GM21390 (cell line): ENCODE results near the gene UBASH3B.
"Not testable (repeated sequence)": the region's sequence is repeated elsewhere in the genome, so short reads cannot be mapped to it uniquely, and the experiment has no call there.

Experiments
- ATAC-seq: cut with Tn5 transposase; IDR thresholded peaks from one replicate; pipeline ENCODE4 v1.9.1; 2021; ENCODE audit not compliant: unreplicated experiment

Gene UBASH3B

DNA sequence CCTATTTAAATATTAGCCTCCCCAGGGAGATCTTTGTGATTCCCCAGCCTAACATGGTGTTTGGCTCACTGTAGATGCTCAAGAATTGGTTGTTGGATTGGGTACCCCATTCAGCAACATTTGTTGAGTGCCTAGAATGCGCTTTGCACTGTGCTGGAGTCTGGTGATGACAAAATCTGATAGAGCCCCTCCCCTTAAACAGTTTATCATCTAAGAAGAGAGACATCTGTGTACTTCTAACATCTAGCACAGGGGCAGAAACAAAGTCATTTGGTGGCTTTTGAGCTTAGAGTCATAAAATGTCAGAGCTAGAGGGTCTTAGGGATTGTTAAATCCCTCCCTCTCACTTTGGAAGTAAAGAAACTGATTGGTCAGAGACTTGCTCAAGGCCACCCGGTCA is 73.0 kb downstream of the UBASH3B start:
- no peak for ATAC-seq

DNA sequence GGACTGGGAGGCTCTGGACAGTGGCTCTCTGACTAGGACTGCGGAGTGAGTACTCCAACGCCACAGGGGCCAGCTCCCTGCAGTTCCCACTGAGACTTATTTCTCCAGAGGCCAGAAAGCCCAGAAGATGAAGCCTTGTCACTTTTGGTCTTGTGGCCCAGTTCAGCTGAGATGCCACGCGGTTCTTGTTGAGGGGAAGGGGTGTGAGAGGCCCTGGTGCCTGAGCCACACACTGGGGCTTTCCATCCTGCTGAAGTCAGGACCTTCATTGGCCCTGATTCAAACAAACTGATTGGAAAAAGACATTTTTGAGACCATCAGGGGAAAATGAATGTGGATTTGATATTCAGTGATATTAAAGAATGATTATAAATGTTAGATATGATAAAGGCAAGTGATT is 73.6 kb downstream of the UBASH3B start:
- ATAC-seq: no peak

- ATAC-seq: not testable (repeated sequence)
These were observed 75.2 kb downstream of the UBASH3B start for GRCh38 chr11:122730694-122731093.

DNA sequence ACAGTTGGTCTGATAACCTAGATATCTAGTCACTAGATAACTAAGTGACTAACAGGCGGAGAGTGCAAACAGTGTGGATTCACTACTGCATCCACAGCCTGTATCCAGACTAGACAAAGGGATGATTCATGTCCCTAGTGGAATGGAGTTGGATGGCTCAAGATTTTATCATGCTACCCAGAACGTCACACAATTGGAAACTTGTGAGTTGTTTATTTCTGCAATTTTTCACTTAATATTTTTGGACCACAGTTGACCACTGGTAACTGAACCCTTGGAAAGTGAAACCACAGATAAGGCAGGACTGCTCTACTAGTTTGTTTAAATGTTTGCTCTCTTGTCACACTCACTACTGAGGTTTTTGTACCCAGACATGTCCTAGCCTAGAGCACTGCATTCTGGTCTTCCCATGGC is 76.0 kb downstream of the UBASH3B start:
- no peak for ATAC-seq

- no peak for ATAC-seq
These were observed 77.1 kb downstream of the UBASH3B start for GRCh38 chr11:122732342-122733315.

- ATAC-seq: no peak
These were observed 77.8 kb downstream of the UBASH3B start for GRCh38 chr11:122733318-122733717.

DNA sequence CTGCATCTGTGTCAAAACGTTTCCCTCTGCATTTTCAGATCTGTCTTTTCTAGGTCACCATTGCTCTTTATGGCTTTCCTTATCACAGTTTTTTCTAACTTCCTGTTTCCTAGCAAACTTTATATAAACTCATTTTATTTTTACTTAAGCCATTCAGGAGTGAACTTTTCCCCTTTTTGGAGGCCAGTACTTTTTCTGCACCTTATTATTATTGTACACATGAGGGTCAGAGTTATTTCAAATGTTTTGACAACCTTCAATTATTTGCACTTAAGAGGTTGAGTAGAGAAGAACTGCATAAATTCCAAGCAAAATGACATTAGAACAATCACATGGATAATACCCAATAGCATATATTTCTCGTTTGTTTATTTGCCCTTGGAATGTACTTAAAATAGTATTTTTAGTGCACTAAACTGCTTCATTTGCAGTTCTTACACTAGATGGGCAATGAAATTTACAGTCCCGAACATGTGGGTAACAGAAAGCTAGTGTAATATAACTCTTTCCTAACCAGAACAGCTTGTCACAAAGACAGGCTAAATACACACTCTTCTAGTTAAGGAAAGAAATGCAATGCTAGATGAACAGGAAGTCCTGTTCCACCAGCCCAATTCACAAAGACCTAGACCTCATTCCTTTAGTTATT is 79.5 kb downstream of the UBASH3B start:
- no peak for ATAC-seq

- ATAC-seq: no peak
These were observed 82.6 kb downstream of the UBASH3B start for GRCh38 chr11:122737951-122738693.

DNA sequence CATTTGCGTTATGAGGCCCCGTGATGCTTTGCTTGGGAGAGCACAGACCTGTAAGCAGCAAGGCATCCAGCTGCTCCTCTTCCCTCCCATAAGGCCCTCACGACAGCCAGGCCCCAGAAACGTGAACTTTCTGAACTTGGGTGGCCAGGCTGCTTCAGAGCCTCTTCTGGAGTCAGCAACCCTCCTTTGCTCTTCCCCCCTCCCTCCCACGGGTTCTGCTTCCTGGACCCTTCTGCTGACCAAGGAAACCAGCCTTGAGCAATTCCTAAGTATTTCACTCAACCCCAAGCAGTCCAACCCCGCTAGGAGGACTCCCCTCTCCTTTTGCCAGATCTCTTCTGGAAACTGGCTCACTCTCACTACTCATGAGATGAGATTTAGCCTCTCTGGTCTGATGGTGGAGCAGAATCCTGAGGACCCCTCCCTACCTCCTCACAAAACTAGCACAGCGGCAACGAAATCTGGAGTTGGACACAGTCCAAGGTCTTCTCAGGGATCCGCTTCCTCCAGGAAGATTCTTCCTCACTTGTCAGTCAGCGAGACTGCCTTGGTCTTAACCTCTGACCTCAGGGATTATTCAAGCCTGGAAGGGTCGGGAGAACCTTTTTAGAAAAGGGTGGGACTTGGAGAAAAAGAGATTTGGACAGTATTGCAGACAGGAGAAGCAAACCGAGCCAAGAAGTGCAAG is 86.2 kb downstream of the UBASH3B start:
- no peak for ATAC-seq

- no peak for ATAC-seq
These were observed 86.9 kb downstream of the UBASH3B start for GRCh38 chr11:122742301-122743018.

DNA sequence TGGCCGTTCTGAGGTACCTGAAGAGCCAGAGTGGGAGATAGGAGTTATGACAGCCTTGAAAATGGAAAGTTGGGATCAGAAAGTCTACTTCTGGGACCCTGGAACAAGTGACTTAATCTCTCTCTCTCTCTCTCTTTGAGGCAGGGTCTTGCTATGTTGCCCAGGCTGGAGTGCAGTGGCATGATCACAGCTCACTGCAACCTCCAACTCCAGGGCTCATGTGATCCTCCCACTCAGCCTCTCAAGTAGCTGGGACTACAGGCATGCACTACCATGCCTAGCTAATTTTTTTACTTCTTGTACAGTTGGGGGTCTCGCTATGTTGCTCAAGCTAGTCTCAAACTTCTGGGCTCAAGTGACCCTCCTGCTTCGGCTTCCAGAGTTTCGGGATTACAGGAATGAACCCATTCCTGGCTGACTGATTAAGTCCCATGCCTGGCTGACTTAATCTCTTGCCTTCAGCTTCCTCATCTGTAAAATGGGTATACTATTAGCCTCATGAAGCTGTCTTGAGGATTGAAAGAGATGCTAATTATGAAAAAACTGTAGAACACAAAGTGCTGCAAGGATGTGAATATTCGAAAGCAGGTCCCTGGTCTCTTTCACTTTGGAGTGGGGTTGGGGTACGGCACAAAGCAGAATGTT is 87.7 kb downstream of the UBASH3B start:
- ATAC-seq: no peak

DNA sequence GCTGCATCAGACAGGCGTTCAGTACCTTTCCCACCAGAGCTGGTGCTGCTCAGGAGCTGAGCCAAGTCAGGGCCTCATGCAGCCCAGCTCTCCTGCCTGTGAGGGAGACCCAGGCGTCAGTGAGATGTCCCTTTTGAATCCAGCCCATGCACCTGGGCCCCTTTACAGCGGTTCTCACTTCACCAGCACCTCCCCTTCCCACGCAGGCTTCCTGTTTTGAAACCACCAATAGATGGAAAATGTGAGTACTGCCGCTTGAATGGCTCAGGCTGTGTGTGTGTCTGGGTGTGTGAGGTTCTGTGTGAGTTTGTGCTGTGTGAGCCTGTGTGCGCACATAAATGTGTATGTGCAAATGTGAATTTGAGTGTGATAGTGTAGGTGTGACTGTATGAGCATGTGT is 88.4 kb downstream of the UBASH3B start:
- peak; percentile 38 for ATAC-seq

GRCh38 chr11:122744357-122744756 is 88.8 kb downstream of the UBASH3B start:
- ATAC-seq: no peak

GRCh38 chr11:122745111-122745510 is 89.6 kb downstream of the UBASH3B start:
- no peak for ATAC-seq

GRCh38 chr11:122746050-122746478 is 90.5 kb downstream of the UBASH3B start:
- peak; percentile 76 for ATAC-seq

DNA sequence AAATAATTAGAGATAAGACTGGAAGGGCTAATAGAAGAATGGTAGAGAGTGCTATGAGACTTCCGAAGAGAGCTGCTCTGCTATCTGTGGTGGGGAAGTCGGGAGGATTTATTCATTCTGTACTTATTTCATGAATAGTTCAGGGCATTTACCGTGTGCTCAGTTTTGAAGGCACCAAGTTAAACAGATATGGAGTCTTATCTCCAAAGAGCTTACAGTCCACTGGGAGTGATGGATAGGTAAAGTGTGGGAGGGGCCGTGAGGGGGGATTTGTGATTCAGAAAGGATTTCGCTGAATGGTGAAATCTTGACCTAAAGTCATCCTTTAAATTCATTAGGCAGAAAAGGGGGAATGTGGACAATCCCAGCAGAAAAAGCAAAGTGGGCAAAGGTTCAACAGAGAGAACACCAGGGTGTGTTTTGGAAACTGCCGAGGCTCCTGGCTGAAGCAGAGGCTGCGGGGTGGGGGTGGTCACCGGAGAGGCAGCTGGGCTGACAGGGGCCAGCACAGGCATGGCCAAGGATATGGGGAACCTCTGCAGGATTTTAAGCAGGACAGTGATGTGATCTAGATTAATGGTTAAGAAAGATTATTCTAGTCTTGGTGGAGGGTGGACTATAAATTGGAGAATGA is 91.2 kb downstream of the UBASH3B start:
- ATAC-seq: no peak

DNA sequence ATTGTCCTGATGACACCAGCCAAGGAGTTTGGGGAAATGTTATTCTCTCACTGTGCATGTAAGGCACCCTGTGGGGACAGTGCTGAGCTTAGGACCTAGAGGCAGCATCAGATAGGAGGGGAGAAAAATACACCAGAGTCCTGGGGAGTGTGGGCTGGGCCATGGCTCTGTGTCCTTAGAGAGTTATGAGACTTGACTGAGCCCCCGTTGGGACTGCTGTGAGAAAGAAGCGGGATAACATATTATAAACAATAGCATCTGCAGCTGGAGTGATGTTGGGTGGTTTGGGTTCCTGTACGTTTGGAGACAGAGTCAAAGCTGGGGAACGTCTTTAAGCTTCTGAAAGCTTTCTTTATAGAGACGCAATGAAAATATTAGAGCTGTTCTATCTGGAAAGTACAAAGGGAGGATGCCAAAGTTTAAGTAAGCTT is 91.8 kb downstream of the UBASH3B start:
- ATAC-seq: no peak

- peak; percentile 92 for ATAC-seq
These were observed 93.6 kb downstream of the UBASH3B start for GRCh38 chr11:122749005-122749687.

DNA sequence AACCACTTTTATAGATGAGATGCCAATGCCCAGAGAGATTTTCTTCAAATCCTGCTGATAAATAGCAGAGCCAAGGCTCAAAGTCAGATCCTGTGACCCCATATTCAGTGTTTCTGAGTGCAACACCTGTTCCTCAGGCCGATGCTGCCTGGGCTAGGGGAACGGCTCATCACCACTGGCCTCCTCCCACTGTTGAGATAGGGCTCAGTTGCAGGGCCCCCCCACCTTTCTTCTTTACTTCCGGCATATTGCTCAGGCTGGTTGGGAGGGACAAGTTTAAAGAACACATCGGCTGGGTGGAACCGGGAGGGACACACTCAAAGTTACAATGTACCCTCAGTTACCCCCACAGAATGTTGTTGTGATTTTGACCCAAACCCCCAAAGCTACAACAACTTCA is 94.5 kb downstream of the UBASH3B start:
- ATAC-seq: no peak
